T-helper 1 cell (primary cell): ENCODE results near the gene RNF213.

Source experiments
- DNase-seq, 5 donors: peaks; one replicate each; pipeline ENCODE4 v3.0.0-alpha.2; 2012 to 2020

The RNF213 gene

GRCh38 chr17:80422981-80423380 lies 162.3 kb downstream of the RNF213 start:
- no peak for DNase-seq

- DNase-seq = no peak
Measured at GRCh38 chr17:80423536-80424225, 163.0 kb downstream of the RNF213 start.

GRCh38 chr17:80424261-80424660 lies 163.6 kb downstream of the RNF213 start:
- DNase-seq = no peak

- DNase-seq = no peak
Measured at GRCh38 chr17:80424878-80425765, 164.5 kb downstream of the RNF213 start.

GRCh38 chr17:80425835-80426426 lies 165.3 kb downstream of the RNF213 start:
- DNase-seq = no peak

- peak; percentile 68 to 84 (median 81) for DNase-seq
Measured at GRCh38 chr17:80426671-80427326, 166.1 kb downstream of the RNF213 start.

- no peak for DNase-seq
Measured at GRCh38 chr17:80427366-80428282, 167.0 kb downstream of the RNF213 start.

- DNase-seq = no peak
Measured at GRCh38 chr17:80428363-80428762, 167.7 kb downstream of the RNF213 start.

- DNase-seq = no peak
Measured at GRCh38 chr17:80428796-80429195, 168.1 kb downstream of the RNF213 start.

GRCh38 chr17:80429356-80430275 lies 169.0 kb downstream of the RNF213 start:
- no peak for DNase-seq

GRCh38 chr17:80430446-80431245 lies 170.0 kb downstream of the RNF213 start:
- DNase-seq = no peak

- DNase-seq = no peak
Measured at GRCh38 chr17:80431246-80432195, 170.9 kb downstream of the RNF213 start.

- peak in 1 of 5 donors; percentile 3 for DNase-seq
Measured at GRCh38 chr17:80432350-80432955, 171.8 kb downstream of the RNF213 start.

- no peak for DNase-seq
Measured at GRCh38 chr17:80432961-80433550, 172.4 kb downstream of the RNF213 start.

GRCh38 chr17:80433916-80434666 lies 173.4 kb downstream of the RNF213 start:
- no peak for DNase-seq

GRCh38 chr17:80437532-80437931 lies 176.9 kb downstream of the RNF213 start:
- DNase-seq = no peak

- no peak for DNase-seq
Measured at GRCh38 chr17:80438806-80439205, 178.2 kb downstream of the RNF213 start.
